ENCODE data around the gene PHC2. TPM values are rescaled to one million over a fixed set of nuclear protein-coding genes. Genes with fewer than 3 reads are reported as not detected.

PHC2 gene
- total RNA-seq, 1 experiment from 2014 or later, result 128 TPM

DNA sequence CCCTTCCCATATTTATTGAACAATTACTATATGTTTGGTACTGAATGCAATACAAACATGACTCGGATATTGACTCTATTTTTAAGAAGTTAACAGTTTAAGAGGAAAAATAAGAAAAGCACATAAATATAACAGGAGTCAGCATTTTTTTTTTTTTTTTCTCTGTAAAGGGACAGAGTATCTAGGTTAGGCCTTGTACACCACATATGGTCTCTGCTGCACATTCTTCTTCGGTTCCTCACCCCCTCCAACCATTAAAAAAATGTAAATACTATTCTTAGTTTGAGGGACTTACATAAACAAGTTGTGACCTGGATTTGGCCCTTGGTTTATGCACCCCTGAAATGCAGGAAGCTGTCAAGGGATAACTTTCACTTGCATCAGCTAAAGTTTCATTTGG lies 40.4 kb downstream of the PHC2 start:
- peak; percentile 77 for DNase-seq (ENCODE audit: low read depth)

DNA sequence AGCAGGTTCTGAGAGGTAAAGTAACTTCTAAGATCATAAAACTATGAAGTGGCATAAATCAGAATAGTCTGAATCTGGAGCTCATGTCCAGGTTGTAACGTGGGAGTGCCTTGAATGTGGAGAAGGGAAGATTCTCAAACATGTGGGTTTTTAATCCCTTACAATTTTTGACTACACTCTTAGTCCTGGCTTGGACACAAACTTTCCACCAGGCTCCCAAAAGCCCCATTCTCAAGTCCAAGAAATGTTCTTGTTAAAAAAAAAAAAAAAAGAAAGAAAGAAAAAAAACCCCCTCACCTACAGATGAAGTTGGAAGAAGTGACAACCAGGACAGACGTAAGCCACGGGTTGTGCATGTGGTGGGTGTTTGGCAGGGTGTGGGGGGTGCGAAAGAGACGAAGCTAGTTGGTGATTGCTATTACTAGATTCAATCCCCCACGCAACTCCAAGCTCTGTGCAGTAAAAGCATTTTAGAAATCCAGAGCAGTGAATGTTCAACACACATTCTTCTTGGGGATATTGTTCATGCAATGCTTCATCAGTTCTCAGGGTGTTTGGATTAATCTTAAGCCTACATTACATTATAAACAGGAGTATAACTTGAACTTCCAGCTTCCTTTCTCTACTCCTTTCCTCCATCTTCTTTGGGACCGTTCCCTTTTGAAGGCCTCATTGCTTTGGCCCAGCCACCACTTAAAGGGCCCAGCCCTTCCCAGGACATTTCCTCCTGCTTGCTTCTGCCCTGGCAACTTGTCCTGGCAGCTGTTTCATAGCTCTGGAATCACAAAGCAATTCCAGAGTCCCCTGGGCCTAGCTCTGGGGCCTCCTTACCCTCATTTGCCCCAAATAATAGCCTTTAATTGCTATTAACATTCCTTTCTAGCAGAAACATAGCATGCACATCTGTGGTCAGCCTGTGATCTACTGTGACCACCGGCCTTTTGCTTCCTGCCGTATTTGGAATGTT lies 41.8 kb downstream of the PHC2 start:
- peak; percentile 60 for DNase-seq (ENCODE audit: low read depth)

DNA sequence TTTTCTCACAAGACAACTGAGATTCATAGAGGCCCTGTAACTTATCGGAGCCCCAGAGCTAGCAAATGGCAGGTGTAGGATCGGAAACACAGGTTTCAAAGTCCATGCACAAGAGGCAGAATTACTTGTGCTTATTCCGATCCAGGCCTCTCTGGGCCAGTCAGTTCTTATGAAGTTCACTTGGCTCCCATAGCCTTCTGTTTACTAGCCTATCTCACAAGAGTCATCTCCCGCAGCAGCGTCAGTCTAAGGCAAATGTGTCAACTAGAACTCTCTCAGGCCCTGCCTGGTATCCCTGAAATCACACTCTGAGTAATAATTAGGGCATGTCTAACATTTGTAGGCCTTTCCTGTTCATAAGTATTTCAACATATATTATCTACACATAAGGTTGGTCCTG lies 43.3 kb downstream of the PHC2 start:
- peak; percentile 28 for DNase-seq (ENCODE audit: low read depth)

DNA sequence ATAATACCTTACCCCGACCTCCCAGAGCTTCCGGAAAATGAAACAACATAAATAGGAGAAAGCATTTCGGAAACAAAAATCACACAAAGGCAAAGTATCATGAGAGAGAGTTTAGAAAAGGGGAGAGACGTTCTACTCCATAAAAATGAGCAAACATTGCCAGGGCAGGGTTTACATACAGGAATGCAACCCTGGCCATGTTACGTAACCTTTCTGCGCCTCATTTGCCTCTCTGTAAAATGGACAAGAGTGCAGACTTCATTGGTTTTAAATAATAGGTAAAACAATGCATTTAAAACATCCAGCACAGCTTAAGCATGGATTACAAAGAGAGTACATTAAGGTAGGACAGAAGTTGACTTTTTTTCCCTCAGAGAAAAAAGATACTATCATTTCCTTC lies 45.6 kb downstream of the PHC2 start:
- DNase-seq (ENCODE audit: low read depth), result no peak

DNA sequence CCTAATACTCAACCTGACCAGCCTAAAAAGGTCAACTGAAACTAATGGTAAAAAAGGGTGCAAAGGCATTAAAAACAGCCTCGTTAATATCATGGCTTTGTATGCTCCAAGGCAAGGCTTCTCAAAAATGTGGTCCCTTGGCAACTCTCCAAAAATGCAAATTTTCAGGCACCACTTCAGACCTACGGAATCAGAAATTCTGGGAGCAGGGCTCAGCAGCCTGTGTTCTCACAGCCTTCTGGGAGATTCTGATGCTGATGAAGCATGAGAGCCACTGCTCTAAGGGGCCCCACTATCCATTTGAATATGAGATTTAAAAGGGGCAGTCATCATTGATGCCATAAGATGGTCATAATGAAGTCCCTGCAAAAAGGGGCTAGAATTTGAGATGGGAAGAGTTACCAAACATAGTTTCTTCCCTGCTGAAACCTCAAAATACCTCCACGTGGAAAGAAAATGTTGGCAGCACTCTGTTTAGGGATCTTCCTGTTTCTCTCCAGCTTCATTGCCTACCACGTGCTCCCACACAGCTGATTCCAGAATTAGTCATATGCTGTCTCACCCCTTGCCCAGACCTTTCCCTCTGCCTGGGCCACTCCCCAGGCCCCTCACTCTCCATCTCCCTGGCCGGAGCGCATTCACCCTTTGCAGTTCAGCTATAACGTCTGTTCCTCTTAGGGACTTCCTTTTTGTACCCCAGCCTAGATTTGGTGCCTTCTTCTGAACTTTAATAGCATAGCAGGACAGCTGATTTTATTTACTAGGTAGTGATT lies 46.7 kb downstream of the PHC2 start:
- peak; percentile 85 for DNase-seq (ENCODE audit: low read depth)

DNA sequence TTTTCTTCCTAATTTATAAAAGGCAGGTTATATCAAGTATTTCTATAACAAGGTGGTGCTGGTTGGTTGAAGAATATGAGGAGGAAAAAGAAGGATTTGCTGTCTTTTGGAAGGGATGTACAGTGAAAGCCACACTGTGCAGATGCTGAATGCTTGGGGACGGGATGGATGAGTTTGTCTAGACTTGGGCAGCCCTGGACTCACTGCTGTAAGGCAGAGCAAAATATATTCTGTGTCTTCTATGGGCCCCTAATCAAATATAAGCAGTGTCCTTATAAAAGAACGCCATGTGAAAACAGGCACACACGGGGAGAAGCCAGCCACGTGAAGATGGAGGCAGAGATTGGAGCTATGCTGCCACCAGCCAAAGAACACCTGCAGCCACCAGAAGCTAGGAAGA lies 47.4 kb downstream of the PHC2 start:
- DNase-seq (ENCODE audit: low read depth), result no peak

DNA sequence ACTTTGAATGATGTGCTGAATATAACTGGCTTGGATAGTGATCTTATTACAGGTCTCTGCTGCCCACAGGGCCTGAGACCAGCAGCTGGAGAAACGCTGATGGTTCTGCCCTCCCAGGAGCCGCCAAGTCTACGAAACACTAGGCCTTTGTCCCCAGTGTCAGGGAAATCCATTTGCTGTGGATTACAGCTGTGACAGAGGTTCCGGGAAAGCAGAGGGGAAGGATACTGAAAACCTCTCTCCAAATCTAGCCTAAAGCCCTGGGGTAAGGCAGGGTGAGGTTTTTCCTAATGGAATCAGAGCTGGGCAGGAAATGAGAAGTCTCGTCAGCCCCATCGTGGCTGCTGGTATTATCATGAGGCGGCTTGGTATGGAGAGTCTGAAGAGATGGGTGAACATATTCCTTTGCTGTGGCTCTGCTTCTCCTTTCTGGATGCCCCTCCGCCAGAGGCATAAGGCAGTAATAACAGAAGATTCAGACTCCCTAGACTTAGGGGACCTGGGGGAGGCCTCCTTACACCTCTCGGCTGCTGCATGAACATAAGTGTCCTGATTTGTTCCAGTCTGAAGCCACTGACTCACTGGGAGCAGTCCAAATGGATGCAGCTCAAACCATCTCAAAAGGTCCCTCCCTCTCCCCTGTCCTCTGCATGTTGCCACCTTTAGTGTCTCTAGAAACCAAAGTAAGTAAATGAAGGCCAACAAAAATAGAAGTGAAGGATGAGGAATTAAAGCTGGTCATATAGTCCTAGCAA lies 48.1 kb downstream of the PHC2 start:
- DNase-seq (ENCODE audit: low read depth), result peak; percentile 51

DNA sequence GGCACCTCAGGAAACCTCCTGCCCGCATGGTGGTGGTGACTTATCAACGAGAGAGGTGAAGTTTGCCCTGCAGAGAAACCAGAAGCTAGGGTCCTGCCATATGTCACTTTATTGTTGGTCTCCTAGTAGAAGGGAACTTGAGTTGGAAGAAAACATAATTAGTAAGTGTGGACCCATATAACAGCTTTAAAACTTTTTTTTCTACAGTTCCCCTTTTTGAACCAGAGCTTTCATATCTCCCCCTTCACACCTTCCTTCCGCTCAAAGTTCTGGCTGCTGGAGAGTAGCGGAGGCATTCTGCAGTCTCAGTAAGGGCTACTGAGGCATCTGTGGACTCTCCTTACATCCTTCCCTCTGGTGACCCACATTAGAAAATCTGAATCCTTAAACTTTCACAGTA lies 48.9 kb downstream of the PHC2 start:
- DNase-seq (ENCODE audit: low read depth), result no peak

DNA sequence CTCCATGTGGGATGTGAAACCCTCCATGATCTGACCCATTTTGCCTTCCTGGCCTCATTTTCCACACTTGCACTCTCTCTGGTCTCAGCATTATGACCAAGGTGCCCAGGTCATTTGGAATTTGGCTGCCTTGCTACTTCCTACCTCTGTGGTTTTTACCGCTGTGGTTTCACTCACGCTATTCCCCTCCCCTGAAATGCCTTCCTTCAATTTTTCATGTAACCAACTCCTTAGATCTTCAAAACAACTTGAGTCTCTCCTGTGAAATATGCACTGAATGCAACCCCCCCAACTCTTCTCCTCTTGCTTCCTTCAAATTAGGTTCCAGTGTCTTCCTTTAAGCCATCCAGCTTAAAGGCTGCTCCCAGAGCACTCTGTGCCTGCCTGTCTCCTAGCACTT lies 50.1 kb downstream of the PHC2 start:
- peak; percentile 75 for DNase-seq (ENCODE audit: low read depth)

DNA sequence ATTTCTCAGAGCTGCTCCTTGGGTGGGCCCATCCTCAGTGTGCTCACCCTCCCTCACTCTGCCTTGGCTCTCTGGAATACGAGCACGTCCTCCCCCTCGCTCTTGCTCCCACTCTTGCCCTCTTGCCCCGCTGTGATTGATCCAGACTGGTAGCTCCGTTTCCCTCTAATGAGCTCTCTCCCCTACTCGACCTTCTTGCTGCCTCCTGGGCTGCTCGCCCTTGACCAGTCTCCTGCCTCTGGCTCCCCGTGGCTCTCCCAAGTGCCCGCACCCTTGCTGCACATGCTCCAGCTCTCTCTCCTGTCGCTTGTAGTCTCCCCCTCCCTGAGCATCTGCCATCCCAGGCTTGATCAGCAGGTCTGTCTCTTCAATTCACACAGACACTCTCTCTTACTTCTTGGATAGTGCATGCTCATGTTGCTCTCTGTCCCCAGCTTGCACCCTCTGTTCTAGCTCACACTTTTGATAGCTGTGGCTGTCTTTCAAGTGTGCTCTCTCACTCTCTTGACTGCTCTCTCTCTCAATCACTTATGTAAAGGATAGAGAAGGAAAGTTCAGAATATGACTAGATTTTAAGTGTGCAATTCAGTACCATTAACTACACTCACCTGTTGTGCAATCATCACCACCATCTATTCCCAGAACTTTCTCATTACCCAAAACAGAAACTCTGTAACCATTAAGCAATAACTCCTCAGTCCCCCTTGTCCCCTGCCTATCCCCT lies 51.1 kb downstream of the PHC2 start:
- DNase-seq (ENCODE audit: low read depth), result no peak

DNA sequence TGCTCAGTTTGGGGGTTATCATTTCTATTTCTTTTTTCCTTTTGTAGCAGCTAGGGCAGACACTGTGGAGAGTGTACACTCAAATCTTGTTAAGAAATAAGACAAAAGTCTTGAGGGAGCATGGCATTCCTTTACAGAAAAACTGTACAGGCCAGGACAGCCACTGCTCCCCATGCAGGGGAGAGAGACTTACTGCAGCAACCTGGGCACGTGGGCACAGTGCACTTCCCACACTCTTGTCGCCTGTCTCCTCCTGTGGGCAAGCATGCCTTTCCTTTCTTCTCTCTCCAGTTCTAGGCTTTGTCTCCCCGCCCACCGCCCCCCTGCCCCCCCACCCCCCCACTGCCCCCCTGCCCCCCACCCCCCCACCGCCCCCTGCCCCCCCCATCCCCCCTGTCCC lies 51.9 kb downstream of the PHC2 start:
- no peak for DNase-seq (ENCODE audit: low read depth)

DNA sequence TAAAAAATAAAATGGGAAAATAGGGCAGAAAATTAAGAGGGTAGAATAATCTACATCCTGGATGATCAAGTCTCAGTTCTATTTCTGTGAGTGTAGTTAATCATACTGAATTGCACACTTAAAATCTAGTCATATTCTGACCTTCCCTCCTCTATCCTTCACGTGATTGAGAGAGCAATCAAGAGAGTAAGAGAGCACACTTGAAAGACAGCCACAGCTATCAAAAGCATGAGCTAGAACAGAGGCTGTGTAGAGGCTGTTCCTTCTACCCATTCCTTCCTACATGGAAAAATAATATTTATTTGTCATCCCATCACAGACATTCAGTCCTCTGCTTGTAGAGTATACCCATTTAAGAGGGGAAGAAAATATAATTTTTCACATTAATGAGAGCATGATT lies 52.4 kb downstream of the PHC2 start:
- no peak for DNase-seq (ENCODE audit: low read depth)

DNA sequence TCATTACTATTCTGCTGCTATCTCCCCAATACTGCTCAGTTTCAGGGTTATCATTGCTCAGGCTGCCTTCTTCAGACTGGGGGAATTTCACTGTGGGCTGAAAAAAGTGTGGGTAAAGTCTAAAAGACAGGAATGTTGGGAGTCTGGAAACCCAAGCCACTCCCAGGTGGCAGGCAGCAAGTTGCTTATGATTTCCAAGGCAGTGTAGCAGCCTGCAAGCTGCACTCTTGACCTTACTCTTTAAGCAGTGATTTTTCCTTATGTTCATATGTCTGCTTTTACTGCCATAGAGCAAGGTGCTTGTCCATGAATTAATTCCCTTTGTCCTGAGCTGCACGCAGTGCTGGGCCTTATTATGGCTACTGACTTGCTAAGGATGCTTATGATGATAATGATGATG lies 53.1 kb downstream of the PHC2 start:
- DNase-seq (ENCODE audit: low read depth), result no peak

DNA sequence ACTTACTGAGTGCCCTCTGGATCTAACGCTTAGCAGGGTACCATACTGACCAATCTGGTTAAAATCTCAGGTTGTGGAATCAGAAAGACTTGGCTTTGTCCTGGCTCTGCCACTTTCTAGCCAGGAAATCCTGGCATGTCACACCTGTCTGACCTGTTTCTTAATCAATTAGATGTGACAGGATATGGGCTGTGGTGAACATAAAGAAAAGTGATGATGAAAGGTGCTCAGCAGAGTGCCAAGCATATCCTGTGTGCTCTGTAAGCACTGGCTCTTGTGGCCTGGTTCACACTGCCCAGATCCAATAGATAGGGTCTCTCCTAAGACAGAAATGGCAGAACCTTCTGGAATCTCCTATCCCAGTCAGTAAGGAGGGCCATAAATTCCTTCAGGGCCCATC lies 53.9 kb downstream of the PHC2 start:
- DNase-seq (ENCODE audit: low read depth), result no peak

DNA sequence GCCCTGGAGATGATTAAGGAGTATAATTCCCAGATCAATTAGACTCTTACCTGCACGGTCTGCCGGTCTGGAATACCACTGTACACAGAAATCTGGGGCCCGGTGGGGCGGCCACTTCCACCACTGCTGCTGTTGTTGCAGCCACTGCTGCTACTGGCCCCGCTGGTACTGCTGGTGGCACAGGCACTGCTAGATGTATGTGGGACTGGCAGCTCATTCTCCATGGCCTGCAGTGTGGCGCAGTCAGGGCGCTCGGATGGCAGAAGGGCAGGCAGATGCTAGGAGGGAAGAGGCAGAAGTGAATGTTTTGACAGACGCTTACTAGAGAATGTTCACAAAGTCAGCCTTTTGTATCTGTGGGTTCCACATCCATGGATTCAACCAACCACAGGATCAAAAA lies 55.6 kb downstream of the PHC2 start:
- DNase-seq (ENCODE audit: low read depth), result no peak

DNA sequence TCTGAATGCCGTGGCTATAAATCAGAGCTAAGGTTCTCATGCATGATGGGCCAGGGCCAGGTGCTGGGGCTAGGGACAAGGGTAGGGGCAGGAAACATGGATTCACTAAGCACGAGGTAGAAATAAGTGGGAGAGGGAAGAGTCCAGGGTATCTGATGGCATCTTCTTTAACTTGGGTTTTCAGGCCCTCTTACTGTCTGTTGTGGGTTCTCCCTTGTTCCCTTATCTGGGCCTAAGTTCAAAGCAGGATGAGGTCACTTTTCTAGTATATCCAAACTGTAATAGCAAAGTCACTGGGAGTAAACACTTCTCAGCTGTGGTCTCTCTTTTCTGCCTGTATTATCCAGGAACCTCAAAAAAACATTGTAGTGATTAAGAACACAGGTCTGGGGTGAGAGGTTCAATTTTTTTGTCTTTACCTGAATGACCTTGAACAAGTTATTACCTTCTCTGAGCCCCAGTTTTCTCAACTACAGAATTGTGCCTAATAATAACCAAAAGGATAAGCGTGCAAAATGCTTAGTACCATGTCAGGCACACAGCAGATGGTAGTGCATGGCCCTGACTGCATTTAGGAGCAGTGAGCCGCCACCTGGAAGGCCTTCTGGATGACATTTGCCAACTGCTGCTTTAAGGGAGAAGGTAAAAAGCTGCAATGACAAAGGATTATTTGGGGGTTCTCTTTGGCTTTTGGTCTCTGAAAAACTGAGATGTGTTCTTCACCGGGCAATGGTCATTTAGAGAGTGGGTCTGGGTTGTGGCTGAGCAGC lies 56.4 kb downstream of the PHC2 start:
- DNase-seq (ENCODE audit: low read depth), result peak; percentile 50

DNA sequence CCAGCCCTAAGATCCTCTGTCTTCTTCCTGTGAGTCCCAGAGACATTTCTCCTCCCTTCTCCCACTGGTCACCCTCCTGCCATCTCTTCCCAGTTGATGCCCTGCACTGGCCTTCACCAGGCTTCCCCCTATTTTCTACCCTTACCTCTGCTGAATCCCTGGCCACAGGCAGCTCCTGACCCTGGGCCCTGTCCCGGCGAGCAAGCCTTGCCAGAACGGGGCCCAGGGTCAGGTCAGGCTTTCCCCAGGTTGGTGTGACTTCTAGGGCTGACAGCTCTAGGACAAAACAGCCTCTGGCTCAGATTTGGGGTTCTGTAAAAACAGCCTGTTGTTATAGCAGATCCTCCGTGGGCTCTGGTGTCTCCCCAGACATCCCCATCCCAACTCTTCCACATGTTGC lies 57.3 kb downstream of the PHC2 start:
- no peak for DNase-seq (ENCODE audit: low read depth)

DNA sequence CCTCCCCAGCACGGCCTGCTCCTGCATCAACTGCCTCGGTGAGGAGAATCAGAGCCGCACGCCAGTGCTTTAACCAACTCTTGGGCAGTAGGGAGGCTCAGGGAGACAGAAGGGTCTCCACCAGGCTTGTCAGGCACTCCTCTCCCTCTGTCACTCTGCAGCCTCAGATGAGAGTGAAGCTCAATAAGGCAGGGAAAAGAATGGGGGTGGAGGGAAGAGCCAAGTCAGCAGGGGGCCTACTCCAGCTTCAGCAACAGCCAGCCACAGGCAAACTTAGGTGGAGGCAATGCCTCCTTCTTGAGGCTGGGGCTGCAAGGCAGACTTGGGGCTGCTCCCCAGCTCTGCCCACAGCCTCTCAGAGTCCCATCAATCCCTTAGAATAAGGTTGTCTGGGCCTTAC lies 58.2 kb downstream of the PHC2 start:
- DNase-seq (ENCODE audit: low read depth), result no peak

DNA sequence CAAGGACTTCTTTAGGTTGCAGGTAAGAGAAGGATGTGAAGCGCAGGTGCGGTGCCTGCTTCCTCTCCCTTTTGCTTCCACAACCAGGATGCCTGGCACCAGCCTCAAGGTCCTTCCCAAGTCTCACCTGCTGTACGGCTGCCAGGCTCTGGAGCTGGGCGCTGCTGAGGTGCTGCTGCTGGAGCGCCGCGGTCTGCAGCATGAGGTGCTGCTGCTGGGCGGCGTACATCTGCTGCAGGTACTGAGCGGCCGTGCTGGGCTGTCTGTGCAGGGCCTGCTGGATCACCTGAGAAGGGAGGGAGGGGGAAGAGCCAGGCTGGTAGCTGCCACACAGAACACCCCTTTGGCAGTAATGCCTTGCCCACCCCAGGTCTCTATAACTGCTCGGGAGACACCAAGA lies 58.7 kb downstream of the PHC2 start:
- DNase-seq (ENCODE audit: low read depth), result no peak

DNA sequence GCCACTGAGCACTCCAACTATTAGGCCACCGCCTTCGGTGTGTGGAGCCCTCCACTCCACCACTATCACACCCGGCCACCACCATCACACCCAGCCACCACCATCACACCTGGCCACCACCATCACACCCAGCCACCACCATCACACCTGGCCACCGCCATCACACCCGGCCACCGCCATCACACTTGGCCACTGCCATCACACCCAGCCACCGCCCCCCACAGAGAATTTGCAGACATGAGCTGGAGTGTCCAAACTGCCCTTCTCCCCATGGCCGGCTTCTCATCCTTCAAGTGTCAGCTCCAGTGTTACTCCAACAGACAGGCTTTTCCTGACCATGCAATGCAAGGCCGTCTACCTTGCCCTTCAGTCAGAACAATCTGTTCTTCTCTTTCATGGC lies 59.6 kb downstream of the PHC2 start:
- DNase-seq (ENCODE audit: low read depth), result no peak

DNA sequence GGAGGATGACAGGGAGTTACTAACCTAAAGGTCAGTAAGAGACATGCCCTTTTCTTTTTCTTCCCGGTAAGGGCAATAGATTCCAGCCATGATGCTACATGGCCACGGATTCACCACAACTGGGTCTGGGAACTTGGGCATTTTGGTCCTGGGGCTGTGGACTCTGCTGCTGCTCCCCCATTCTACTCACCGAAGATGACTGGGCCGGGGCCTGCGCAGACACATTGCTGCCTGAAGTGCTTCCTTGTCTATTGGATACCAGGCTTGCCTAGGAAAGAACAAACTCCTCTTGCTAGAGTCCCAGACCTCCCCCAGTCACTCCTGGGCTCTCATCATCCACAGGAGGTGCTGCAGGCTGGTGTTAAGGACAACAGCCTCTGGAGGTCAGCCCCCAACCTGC lies 60.1 kb downstream of the PHC2 start:
- DNase-seq (ENCODE audit: low read depth), result no peak
